HepG2 (cell line): Measurements from ENCODE around the gene PLXND1. TPM values are rescaled to one million over a fixed set of nuclear protein-coding genes. Genes with fewer than 3 reads are reported as not detected.

Source experiments
- ATAC-seq: fragments of 200-7000 bp; cut with Tn5 transposase; 3 replicates; pipeline ENCODE4 v1.9.1; 2020; ENCODE audit warnings: mild to moderate bottlenecking, moderate library complexity
- BruUV-seq: library from RNA; stranded (reverse); fragments of 400-500 nt; replicated peaks from 2 replicates; lab custom pipeline; 2021; lab: Mats Ljungman, UMichigan
- CTCF ChIA-PET: fragments of 300-600 bp; formaldehyde crosslinking; extraction: SDS; loops from one replicate; lab custom pipeline; 2021; ENCODE audit warnings: low total read pairs, inconsistent platforms, low intra/inter-chr PET ratio; lab: Yijun Ruan, JAX
- POLR2A ChIA-PET: fragments of 350-600 bp; sonication (Branson Sonifier 250); formaldehyde crosslinking; loops from one replicate; lab custom pipeline; 2020; ENCODE audit warnings: antibody characterized with exemption, inconsistent platforms; lab: Yijun Ruan, JAX
- DNase-seq: peaks from one replicate; pipeline ENCODE4 v3.0.0-alpha.2; 2015; ENCODE audit warnings: low spot score
- FAIRE-seq: peaks from 3 replicates; lab custom pipeline; 2011; peaks lifted over from hg19 to GRCh38; lab: Jason Lieb, UNC
- H2AFZ ChIP-seq: one replicate; pipeline ENCODE4 v1.6.1; 2011; ENCODE audit warnings: low read length, inconsistent platforms
- H3K27ac ChIP-seq: fragments of 300-600 bp; 3 replicates; pipeline ENCODE4 v1.8.0; 2011; ENCODE audit warnings: mixed run types, mild to moderate bottlenecking, mixed read lengths, low read length, inconsistent platforms; ENCODE audit not compliant: insufficient read depth; ENCODE audit errors: extremely low read length
- H3K27me3 ChIP-seq, 2 experiments: fragments of 200-600 bp in 1 of 2; 2 replicates in 1 of 2; 3 replicates in 1 of 2; pipeline versions ENCODE4 v1.6.0 to v1.8.0; 2011; ENCODE audit warnings: low read length in 2 of 2, mild to moderate bottlenecking in 2 of 2, moderate library complexity in 2 of 2, inconsistent platforms in 1 of 2; ENCODE audit not compliant: insufficient read depth in 2 of 2, control insufficient read depth in 1 of 2
- H3K36me3 ChIP-seq, 2 experiments: fragments of 200-600 bp in 1 of 2; replicated peaks in 1 of 2; 2 replicates in 1 of 2; 3 replicates in 1 of 2; pipeline versions ENCODE4 v1.5.1 to v1.8.0; 2011; ENCODE audit warnings: low read length in 2 of 2, inconsistent platforms in 1 of 2; ENCODE audit not compliant: insufficient read depth in 2 of 2, control insufficient read depth in 1 of 2
- H3K4me1 ChIP-seq: 2 replicates; pipeline ENCODE4 v1.5.1; 2012; ENCODE audit warnings: low read length, inconsistent platforms; ENCODE audit not compliant: insufficient read depth
- H3K4me2 ChIP-seq: 2 replicates; pipeline ENCODE4 v1.6.0; 2011; ENCODE audit warnings: low read depth, low read length, inconsistent platforms
- H3K4me3 ChIP-seq, 3 experiments: fragments of 200-600 bp in 1 of 3; sonication (generic), shearing (Covaris generic) in 1 of 3; replicated peaks in 1 of 3; 2 replicates each; pipeline ENCODE4 v1.5.1; 2011 to 2016; ENCODE audit warnings: low read length in 3 of 3, inconsistent platforms in 2 of 3, low read depth in 2 of 3, mild to moderate bottlenecking in 2 of 3, control low read depth in 1 of 3, mixed read lengths in 1 of 3; ENCODE audit not compliant: insufficient read depth in 1 of 3
- H3K79me2 ChIP-seq: one replicate; pipeline ENCODE4 v1.6.1; 2011; ENCODE audit warnings: low read length, inconsistent platforms; ENCODE audit not compliant: insufficient read depth
- H3K9ac ChIP-seq: 2 replicates; pipeline ENCODE4 v1.6.0; 2011; ENCODE audit warnings: mild to moderate bottlenecking, low read depth, low read length, inconsistent platforms; ENCODE audit not compliant: insufficient read depth
- H3K9me3 ChIP-seq: 2 replicates; pipeline ENCODE4 v1.5.1; 2012; ENCODE audit warnings: mild to moderate bottlenecking, low read length
- H4K20me1 ChIP-seq: 2 replicates; pipeline ENCODE4 v1.6.0; 2011; ENCODE audit warnings: inconsistent platforms, mild to moderate bottlenecking, low read length, moderate library complexity; ENCODE audit not compliant: insufficient read depth
- MXI1 ChIP-seq: IDR thresholded peaks from 3 replicates; pipeline ENCODE4 v1.6.1; 2012; ENCODE audit warnings: low read depth, low read length, inconsistent platforms, borderline replicate concordance
- NR0B2 ChIP-seq: sonication (generic); formaldehyde crosslinking; IDR thresholded peaks from 2 replicates; pipeline ENCODE4 v1.4.0; 2020; ENCODE audit warnings: mild to moderate bottlenecking, missing genetic modification reagents
- NR2F1 ChIP-seq, 2 experiments: fragments of 450-650 bp in 1 of 2; formaldehyde crosslinking in 1 of 2; IDR thresholded peaks; 2 replicates each; pipeline versions ENCODE4 v1.5.0 to v1.6.1; 2016 to 2020; ENCODE audit warnings: mild to moderate bottlenecking in 1 of 2, missing compliant biosample characterization in 1 of 2, missing genetic modification reagents in 1 of 2, moderate library complexity in 1 of 2
- ONECUT2 ChIP-seq: sonication (generic); formaldehyde crosslinking; IDR thresholded peaks from 2 replicates; pipeline ENCODE4 v1.4.0; 2020; ENCODE audit warnings: missing genetic modification reagents
- PLRG1 ChIP-seq: fragments of 450-650 bp; conservative IDR thresholded peaks from 2 replicates; pipeline ENCODE4 v1.6.1; 2016
- TFDP1 ChIP-seq: IDR thresholded peaks from 2 replicates; pipeline ENCODE4 v1.6.1; 2016; ENCODE audit warnings: missing compliant biosample characterization, missing genetic modification reagents, borderline replicate concordance
- ZNF766 ChIP-seq: sonication (generic); formaldehyde crosslinking; IDR thresholded peaks from 2 replicates; pipeline ENCODE4 v1.5.0; 2020; ENCODE audit warnings: missing genetic modification reagents, borderline replicate concordance
- ZNF780A ChIP-seq: sonication (generic); formaldehyde crosslinking; IDR thresholded peaks from 2 replicates; pipeline ENCODE4 v1.8.0; 2022; ENCODE audit warnings: mild to moderate bottlenecking, missing genetic modification reagents, moderate library complexity
- WGBS: methylation state at CpG from one replicate; pipeline ENCODE4 v1.1.6; 2017; ENCODE audit warnings: low lambda C conversion rate; 5-methylcytosine and 5-hydroxymethylcytosine counted together
- in situ Hi-C: cut with HindIII; loops from 2 replicates; pipeline ENCODE4 v1.10.0; 2017; ENCODE audit warnings: low pct_unique_long_range_greater_than_20kb; ENCODE audit not compliant: extremely low pct_ligation_motif_present
- intact Hi-C: fragments of 100-400 bp; cut with micrococcal nuclease; formaldehyde crosslinking; loops from one replicate; pipeline ENCODE4 v1.10.0; 2022; ENCODE audit not compliant: unreplicated experiment
- polyA plus RNA-seq, 8 experiments: library from polyadenylated mRNA; depleted of rRNA in 3 of 8; stranded (reverse) in 7 of 8; unstranded in 1 of 8; fragments of >200 nt; fragmentation: Illumina TruSeq in 4 of 8; extraction: Trizol in 4 of 8; gene quantifications; 2 replicates each; pipeline versions ENCODE4 v1.2.1 to v1.2.3, GENCODE V29; 2011 to 2016; ENCODE audit warnings: low read depth in 4 of 8, missing spikeins in 1 of 8, mixed read lengths in 1 of 8; ENCODE audit not compliant: insufficient read depth in 1 of 8
- total RNA-seq, 5 experiments: library from RNA; depleted of rRNA; stranded (reverse); fragments of >200 nt; fragmentation: Illumina TruSeq; extraction: Trizol; gene quantifications; 2 replicates each; pipeline ENCODE4 v1.2.3, GENCODE V29; 2016; ENCODE audit warnings: low read depth in 1 of 5

Gene PLXND1
- total and polyA plus RNA-seq, 2 of the 13 experiments (the other 11 are each of a cell fraction or from before 2014, with no cell fraction given), result 15.9 to 42.0 TPM

GRCh38 chr3:129521611-129522010 lies 84.9 kb downstream of the PLXND1 start:
- Histone ChIP-seq H3K27me3 (no peaks in the 10 kb centered on the region), H2AFZ (no peak overlapping the region), H3K4me2 (no peak overlapping the region), H3K36me3 (no peaks in the 10 kb centered on the region), H4K20me1 (no peaks in the 10 kb centered on the region), H3K4me3 (no peak overlapping the region), H3K9ac (no peak overlapping the region), H3K79me2 (no peaks in the 10 kb centered on the region), H3K4me1 (peaks cover 62% of the 10 kb centered on the region), H3K27ac (no peak overlapping the region), H3K9me3 (no peaks in the 10 kb centered on the region)
- 94% methylated on average over 5 of the region's 8 CpGs for WGBS
- CTCF ChIA-PET, result no interaction called here
- no peak for DNase-seq
- intact Hi-C loops, result no loop called here
- in situ Hi-C loops, result no loop called here
- POLR2A ChIA-PET, result interaction anchor here (2.9 kb wide), 1 partner anchor 13 kb away, joined by 9 read pairs; no protein-coding TSS in a partner anchor
- no peak for FAIRE-seq
- no peak for ATAC-seq
- TF ChIP-seq ZNF766 (CRISPR knock-in tag), result no peak
- no peak for TF ChIP-seq NR2F1 (CRISPR knock-in tag; IDR thresholded peaks at IDR 0.05)
- TF ChIP-seq PLRG1, result no peak
- TF ChIP-seq ZNF780A (CRISPR knock-in tag), result no peak
- no peak for TF ChIP-seq MXI1
- no peak for TF ChIP-seq ONECUT2 (CRISPR knock-in tag)
- TF ChIP-seq TFDP1 (CRISPR knock-in tag), result no peak
- TF ChIP-seq NR0B2 (CRISPR knock-in tag), result no peak
- BruUV-seq, result no TSS peak
